Stomach smooth muscle (tissue), 2 donors: Measurements from ENCODE around the gene PARP16.
"Not testable (repeated sequence)": the region's sequence is repeated elsewhere in the genome, so short reads cannot be mapped to it uniquely, and the experiment has no call there.

Experiments
- H3K27ac ChIP-seq: one replicate; pipeline ENCODE4 v1.7.0; 2013; ENCODE audit warnings: mild to moderate bottlenecking, low read length, inconsistent platforms
- H3K27me3 ChIP-seq, 2 donors: one replicate each; pipeline ENCODE4 v1.7.0; 2013; ENCODE audit warnings: low read length in 2 of 2; ENCODE audit not compliant: insufficient read depth in 2 of 2, control insufficient read depth in 1 of 2
- H3K36me3 ChIP-seq, 2 donors: one replicate each; pipeline ENCODE4 v1.7.0; 2013; ENCODE audit warnings: low read length in 2 of 2; ENCODE audit not compliant: control insufficient read depth in 2 of 2, insufficient read depth in 2 of 2
- H3K4me1 ChIP-seq: one replicate; pipeline ENCODE4 v1.7.0; 2013; ENCODE audit warnings: low read length; ENCODE audit not compliant: control insufficient read depth, insufficient read depth
- H3K4me3 ChIP-seq, 2 donors: one replicate each; pipeline ENCODE4 v1.7.0; 2013; ENCODE audit warnings: low read length in 2 of 2
- H3K9ac ChIP-seq, 2 donors: one replicate each; pipeline ENCODE4 v1.7.0; 2013; ENCODE audit warnings: low read length in 2 of 2, mild to moderate bottlenecking in 1 of 2
- H3K9me3 ChIP-seq, 2 donors: one replicate each; pipeline ENCODE4 v1.7.0; 2013; ENCODE audit warnings: low read length in 2 of 2; ENCODE audit not compliant: control insufficient read depth in 2 of 2
- donor health status: healthy.
- donor health status: Pancreatic carcinoma.

The PARP16 gene

GRCh38 chr15:65231306-65231705 lies 55.4 kb downstream of the PARP16 start:
- Histone ChIP-seq H3K4me3 (no peak overlapping the region), H3K9ac (no peak overlapping the region), H3K27me3 (no peaks in the 10 kb centered on the region), H3K4me1 (no peaks in the 10 kb centered on the region), H3K9me3 (no peaks in the 10 kb centered on the region), H3K36me3 (no peaks in the 10 kb centered on the region), H3K27ac (no peak overlapping the region)

- H3K27me3 ChIP-seq, H3K9ac ChIP-seq, H3K27ac ChIP-seq, H3K4me3 ChIP-seq, H3K4me1 ChIP-seq, H3K36me3 ChIP-seq, H3K9me3 ChIP-seq: not testable (repeated sequence)
Observed at GRCh38 chr15:65226901-65227300, 59.8 kb downstream of the PARP16 start.

- Histone ChIP-seq H3K9me3 (no peaks in the 10 kb centered on the region), H3K27me3 (no peaks in the 10 kb centered on the region), H3K9ac (no peak overlapping the region)
Observed at GRCh38 chr15:65226221-65226620, 60.5 kb downstream of the PARP16 start.

GRCh38 chr15:65223996-65224395 lies 62.7 kb downstream of the PARP16 start:
- no peak overlapping the region for H3K9ac ChIP-seq
- no peaks in the 10 kb centered on the region for H3K4me1 ChIP-seq
- H3K9me3 ChIP-seq, result no peaks in the 10 kb centered on the region
- no peak overlapping the region for H3K4me3 ChIP-seq
- H3K27me3 ChIP-seq, result no peaks in the 10 kb centered on the region
- H3K36me3 ChIP-seq, result no peaks in the 10 kb centered on the region
- no peak overlapping the region for H3K27ac ChIP-seq

More at GRCh38 chr15:65226221-65226620, 60.5 kb downstream of the PARP16 start:
- H3K4me3 ChIP-seq, result no peak overlapping the region
- H3K27ac ChIP-seq, result no peak overlapping the region
- no peaks in the 10 kb centered on the region for H3K4me1 ChIP-seq
- H3K36me3 ChIP-seq, result no peaks in the 10 kb centered on the region

- Histone ChIP-seq H3K4me3 (no peak overlapping the region), H3K4me1 (no peaks in the 10 kb centered on the region), H3K36me3 (no peaks in the 10 kb centered on the region), H3K27ac (no peak overlapping the region), H3K9me3 (no peaks in the 10 kb centered on the region), H3K9ac (no peak overlapping the region), H3K27me3 (no peaks in the 10 kb centered on the region)
Observed at GRCh38 chr15:65222891-65223290, 63.8 kb downstream of the PARP16 start.

GRCh38 chr15:65221697-65222096 lies 65.0 kb downstream of the PARP16 start:
- Histone ChIP-seq H3K27ac (no peak overlapping the region), H3K4me1 (no peaks in the 10 kb centered on the region), H3K9me3 (no peaks in the 10 kb centered on the region), H3K4me3 (no peak overlapping the region), H3K27me3 (no peaks in the 10 kb centered on the region), H3K9ac (no peak overlapping the region), H3K36me3 (no peaks in the 10 kb centered on the region)

- H3K4me3 ChIP-seq, result no peak overlapping the region
- no peaks in the 10 kb centered on the region for H3K27me3 ChIP-seq
- no peaks in the 10 kb centered on the region for H3K9me3 ChIP-seq
- no peak overlapping the region for H3K9ac ChIP-seq
- no peaks in the 10 kb centered on the region for H3K4me1 ChIP-seq
- no peak overlapping the region for H3K27ac ChIP-seq
- H3K36me3 ChIP-seq, result no peaks in the 10 kb centered on the region
Observed at GRCh38 chr15:65219137-65219536, 67.5 kb downstream of the PARP16 start.

- H3K9me3 ChIP-seq, result no peaks in the 10 kb centered on the region
- H3K27ac ChIP-seq, result no peak overlapping the region
- H3K4me1 ChIP-seq, result no peaks in the 10 kb centered on the region
- H3K36me3 ChIP-seq, result no peaks in the 10 kb centered on the region
- no peaks in the 10 kb centered on the region for H3K27me3 ChIP-seq
- no peak overlapping the region for H3K9ac ChIP-seq
- no peak overlapping the region for H3K4me3 ChIP-seq
Observed at GRCh38 chr15:65217526-65218482, 68.9 kb downstream of the PARP16 start.

- Histone ChIP-seq H3K4me1 (peaks cover 17% of the 10 kb centered on the region), H3K9me3 (no peaks in the 10 kb centered on the region), H3K27ac (no peak overlapping the region), H3K4me3 (no peak overlapping the region), H3K36me3 (no peaks in the 10 kb centered on the region), H3K9ac (no peak overlapping the region), H3K27me3 (no peaks in the 10 kb centered on the region)
Observed at GRCh38 chr15:65215496-65215895, 71.2 kb downstream of the PARP16 start.

- no peak overlapping the region for H3K4me3 ChIP-seq
- H3K36me3 ChIP-seq, result no peaks in the 10 kb centered on the region
- no peaks in the 10 kb centered on the region for H3K27me3 ChIP-seq
- no peaks in the 10 kb centered on the region for H3K9me3 ChIP-seq
- no peak overlapping the region for H3K27ac ChIP-seq
- H3K9ac ChIP-seq, result no peak overlapping the region
- peaks cover 25% of the 10 kb centered on the region for H3K4me1 ChIP-seq
Observed at GRCh38 chr15:65214010-65214409, 72.7 kb downstream of the PARP16 start.

- peaks cover 25% of the 10 kb centered on the region for H3K4me1 ChIP-seq
Observed at GRCh38 chr15:65213241-65213640, 73.4 kb downstream of the PARP16 start.

More at GRCh38 chr15:65213241-65213640, 73.4 kb downstream of the PARP16 start:
- no peaks in the 10 kb centered on the region for H3K36me3 ChIP-seq
- no peaks in the 10 kb centered on the region for H3K27me3 ChIP-seq
- H3K4me3 ChIP-seq, result no peak overlapping the region
- no peak overlapping the region for H3K27ac ChIP-seq
- H3K9me3 ChIP-seq, result no peaks in the 10 kb centered on the region
- H3K9ac ChIP-seq, result no peak overlapping the region
